HepG2 (cell line): ENCODE results near the gene ZNRF3. TPM values are rescaled to one million over a fixed set of nuclear protein-coding genes. Genes with fewer than 3 reads are reported as not detected.

Experiments
- ATAC-seq: fragments of 200-7000 bp; cut with Tn5 transposase; 3 replicates; pipeline ENCODE4 v1.9.1; 2020; ENCODE audit warnings: mild to moderate bottlenecking, moderate library complexity
- BruUV-seq: library from RNA; stranded (reverse); fragments of 400-500 nt; replicated peaks from 2 replicates; lab custom pipeline; 2021; lab: Mats Ljungman, UMichigan
- CTCF ChIA-PET: fragments of 300-600 bp; formaldehyde crosslinking; extraction: SDS; loops from one replicate; lab custom pipeline; 2021; ENCODE audit warnings: low total read pairs, inconsistent platforms, low intra/inter-chr PET ratio; lab: Yijun Ruan, JAX
- POLR2A ChIA-PET: fragments of 350-600 bp; sonication (Branson Sonifier 250); formaldehyde crosslinking; loops from one replicate; lab custom pipeline; 2020; ENCODE audit warnings: antibody characterized with exemption, inconsistent platforms; lab: Yijun Ruan, JAX
- DNase-seq: peaks from one replicate; pipeline ENCODE4 v3.0.0-alpha.2; 2015; ENCODE audit warnings: low spot score
- FAIRE-seq: peaks from 3 replicates; lab custom pipeline; 2011; peaks lifted over from hg19 to GRCh38; lab: Jason Lieb, UNC
- H2AFZ ChIP-seq: one replicate; pipeline ENCODE4 v1.6.1; 2011; ENCODE audit warnings: low read length, inconsistent platforms
- H3K27ac ChIP-seq: fragments of 300-600 bp; 3 replicates; pipeline ENCODE4 v1.8.0; 2011; ENCODE audit warnings: mixed run types, mild to moderate bottlenecking, mixed read lengths, low read length, inconsistent platforms; ENCODE audit not compliant: insufficient read depth; ENCODE audit errors: extremely low read length
- H3K27me3 ChIP-seq, 2 experiments: fragments of 200-600 bp in 1 of 2; 2 replicates in 1 of 2; 3 replicates in 1 of 2; pipeline versions ENCODE4 v1.6.0 to v1.8.0; 2011; ENCODE audit warnings: low read length in 2 of 2, mild to moderate bottlenecking in 2 of 2, moderate library complexity in 2 of 2, inconsistent platforms in 1 of 2; ENCODE audit not compliant: insufficient read depth in 2 of 2, control insufficient read depth in 1 of 2
- H3K36me3 ChIP-seq, 2 experiments: fragments of 200-600 bp in 1 of 2; replicated peaks in 1 of 2; 2 replicates in 1 of 2; 3 replicates in 1 of 2; pipeline versions ENCODE4 v1.5.1 to v1.8.0; 2011; ENCODE audit warnings: low read length in 2 of 2, inconsistent platforms in 1 of 2; ENCODE audit not compliant: insufficient read depth in 2 of 2, control insufficient read depth in 1 of 2
- H3K4me1 ChIP-seq: 2 replicates; pipeline ENCODE4 v1.5.1; 2012; ENCODE audit warnings: low read length, inconsistent platforms; ENCODE audit not compliant: insufficient read depth
- H3K4me2 ChIP-seq: 2 replicates; pipeline ENCODE4 v1.6.0; 2011; ENCODE audit warnings: low read depth, low read length, inconsistent platforms
- H3K4me3 ChIP-seq, 3 experiments: fragments of 200-600 bp in 1 of 3; sonication (generic), shearing (Covaris generic) in 1 of 3; replicated peaks in 1 of 3; 2 replicates each; pipeline ENCODE4 v1.5.1; 2011 to 2016; ENCODE audit warnings: low read length in 3 of 3, inconsistent platforms in 2 of 3, low read depth in 2 of 3, mild to moderate bottlenecking in 2 of 3, control low read depth in 1 of 3, mixed read lengths in 1 of 3; ENCODE audit not compliant: insufficient read depth in 1 of 3
- H3K79me2 ChIP-seq: one replicate; pipeline ENCODE4 v1.6.1; 2011; ENCODE audit warnings: low read length, inconsistent platforms; ENCODE audit not compliant: insufficient read depth
- H3K9ac ChIP-seq: 2 replicates; pipeline ENCODE4 v1.6.0; 2011; ENCODE audit warnings: mild to moderate bottlenecking, low read depth, low read length, inconsistent platforms; ENCODE audit not compliant: insufficient read depth
- H3K9me3 ChIP-seq: 2 replicates; pipeline ENCODE4 v1.5.1; 2012; ENCODE audit warnings: mild to moderate bottlenecking, low read length
- H4K20me1 ChIP-seq: 2 replicates; pipeline ENCODE4 v1.6.0; 2011; ENCODE audit warnings: inconsistent platforms, mild to moderate bottlenecking, low read length, moderate library complexity; ENCODE audit not compliant: insufficient read depth
- CENPT ChIP-seq: sonication (generic); formaldehyde crosslinking; IDR thresholded peaks from 2 replicates; pipeline ENCODE4 v1.8.0; 2022; ENCODE audit warnings: low read depth, mild to moderate bottlenecking, moderate library complexity, missing genetic modification reagents
- EED ChIP-seq: sonication (generic); formaldehyde crosslinking; IDR thresholded peaks from 2 replicates; pipeline ENCODE4 v1.5.0; 2020; ENCODE audit warnings: mild to moderate bottlenecking, missing genetic modification reagents
- EZH2 ChIP-seq: conservative IDR thresholded peaks from 2 replicates; pipeline ENCODE4 v1.6.1; 2012; ENCODE audit warnings: mild to moderate bottlenecking, low read depth, low read length, moderate library complexity
- HOXA3 ChIP-seq: sonication (generic); formaldehyde crosslinking; IDR thresholded peaks from 2 replicates; pipeline ENCODE4 v1.5.0; 2020; ENCODE audit warnings: missing genetic modification reagents
- HOXA5 ChIP-seq: sonication (generic); formaldehyde crosslinking; IDR thresholded peaks from 2 replicates; pipeline ENCODE4 v1.4.0; 2020; ENCODE audit warnings: missing genetic modification reagents
- NFRKB ChIP-seq: fragments of 450-650 bp; IDR thresholded peaks from 2 replicates; pipeline ENCODE4 v1.6.1; 2017
- NFYC ChIP-seq: IDR thresholded peaks from 2 replicates; pipeline ENCODE4 v1.6.1; 2016; ENCODE audit warnings: missing genetic modification reagents, missing compliant biosample characterization
- NR2F2 ChIP-seq: IDR thresholded peaks from 2 replicates; pipeline ENCODE4 v1.6.1; 2012; ENCODE audit warnings: low read depth, inconsistent platforms, borderline replicate concordance
- SMC3 ChIP-seq: IDR thresholded peaks from 2 replicates; pipeline ENCODE4 v1.6.1; 2011; ENCODE audit warnings: low read length, improper control_type of control experiment
- ZBTB49 ChIP-seq: sonication (generic); formaldehyde crosslinking; IDR thresholded peaks from 2 replicates; pipeline ENCODE4 v1.4.0; 2020; ENCODE audit warnings: missing genetic modification reagents, borderline replicate concordance
- ZFAT ChIP-seq: sonication (generic); formaldehyde crosslinking; conservative IDR thresholded peaks from 2 replicates; pipeline ENCODE4 v1.8.1; 2023; ENCODE audit warnings: missing genetic modification reagents, inconsistent platforms
- ZNF24 ChIP-seq: fragments of 450-650 bp; IDR thresholded peaks from 2 replicates; pipeline ENCODE4 v1.6.1; 2017; ENCODE audit warnings: antibody characterized with exemption, mild to moderate bottlenecking
- ZNF251 ChIP-seq: sonication (generic); formaldehyde crosslinking; IDR thresholded peaks from 2 replicates; pipeline ENCODE4 v1.9.0; 2021; ENCODE audit warnings: mild to moderate bottlenecking, missing genetic modification reagents
- ZNF281 ChIP-seq: sonication (generic); formaldehyde crosslinking; IDR thresholded peaks from 2 replicates; pipeline ENCODE4 v1.4.0; 2020; ENCODE audit warnings: missing genetic modification reagents, borderline replicate concordance
- ZNF292 ChIP-seq: sonication (generic); formaldehyde crosslinking; IDR thresholded peaks from 2 replicates; pipeline ENCODE4 v1.8.1; 2022; ENCODE audit warnings: mild to moderate bottlenecking, low read depth, missing genetic modification reagents, borderline replicate concordance
- ZNF484 ChIP-seq: sonication (generic); formaldehyde crosslinking; IDR thresholded peaks from 2 replicates; pipeline ENCODE4 v1.5.1; 2020; ENCODE audit warnings: mild to moderate bottlenecking, low read depth, missing genetic modification reagents, borderline replicate concordance
- ZNF549 ChIP-seq: sonication (generic); formaldehyde crosslinking; IDR thresholded peaks from 2 replicates; pipeline ENCODE4 v1.5.0; 2020; ENCODE audit warnings: missing genetic modification reagents
- ZNF652 ChIP-seq: IDR thresholded peaks from 2 replicates; pipeline ENCODE4 v1.6.1; 2016; ENCODE audit warnings: low read depth, borderline replicate concordance
- ZNF761 ChIP-seq: sonication (generic); formaldehyde crosslinking; conservative IDR thresholded peaks from 2 replicates; pipeline ENCODE4 v1.4.0; 2020; ENCODE audit warnings: mild to moderate bottlenecking, missing genetic modification reagents
- WGBS: methylation state at CpG from one replicate; pipeline ENCODE4 v1.1.6; 2017; ENCODE audit warnings: low lambda C conversion rate; 5-methylcytosine and 5-hydroxymethylcytosine counted together
- in situ Hi-C: cut with HindIII; loops from 2 replicates; pipeline ENCODE4 v1.10.0; 2017; ENCODE audit warnings: low pct_unique_long_range_greater_than_20kb; ENCODE audit not compliant: extremely low pct_ligation_motif_present
- intact Hi-C: fragments of 100-400 bp; cut with micrococcal nuclease; formaldehyde crosslinking; loops from one replicate; pipeline ENCODE4 v1.10.0; 2022; ENCODE audit not compliant: unreplicated experiment
- polyA plus RNA-seq, 8 experiments: library from polyadenylated mRNA; depleted of rRNA in 3 of 8; stranded (reverse) in 7 of 8; unstranded in 1 of 8; fragments of >200 nt; fragmentation: Illumina TruSeq in 4 of 8; extraction: Trizol in 4 of 8; gene quantifications; 2 replicates each; pipeline versions ENCODE4 v1.2.1 to v1.2.3, GENCODE V29; 2011 to 2016; ENCODE audit warnings: low read depth in 4 of 8, missing spikeins in 1 of 8, mixed read lengths in 1 of 8; ENCODE audit not compliant: insufficient read depth in 1 of 8
- total RNA-seq, 5 experiments: library from RNA; depleted of rRNA; stranded (reverse); fragments of >200 nt; fragmentation: Illumina TruSeq; extraction: Trizol; gene quantifications; 2 replicates each; pipeline ENCODE4 v1.2.3, GENCODE V29; 2016; ENCODE audit warnings: low read depth in 1 of 5
- TF ChIP-seq, protein P1 (sequence below): sonication (generic); formaldehyde crosslinking; IDR thresholded peaks from 2 replicates; pipeline ENCODE4 v1.9.0; 2021; ENCODE audit warnings: missing genetic modification reagents, mild to moderate bottlenecking, borderline replicate concordance

The ZNRF3 gene
- total and polyA plus RNA-seq, 2 of the 13 experiments (the other 11 are each of a cell fraction or from before 2014, with no cell fraction given) = 20.3 to 36.7 TPM

DNA sequence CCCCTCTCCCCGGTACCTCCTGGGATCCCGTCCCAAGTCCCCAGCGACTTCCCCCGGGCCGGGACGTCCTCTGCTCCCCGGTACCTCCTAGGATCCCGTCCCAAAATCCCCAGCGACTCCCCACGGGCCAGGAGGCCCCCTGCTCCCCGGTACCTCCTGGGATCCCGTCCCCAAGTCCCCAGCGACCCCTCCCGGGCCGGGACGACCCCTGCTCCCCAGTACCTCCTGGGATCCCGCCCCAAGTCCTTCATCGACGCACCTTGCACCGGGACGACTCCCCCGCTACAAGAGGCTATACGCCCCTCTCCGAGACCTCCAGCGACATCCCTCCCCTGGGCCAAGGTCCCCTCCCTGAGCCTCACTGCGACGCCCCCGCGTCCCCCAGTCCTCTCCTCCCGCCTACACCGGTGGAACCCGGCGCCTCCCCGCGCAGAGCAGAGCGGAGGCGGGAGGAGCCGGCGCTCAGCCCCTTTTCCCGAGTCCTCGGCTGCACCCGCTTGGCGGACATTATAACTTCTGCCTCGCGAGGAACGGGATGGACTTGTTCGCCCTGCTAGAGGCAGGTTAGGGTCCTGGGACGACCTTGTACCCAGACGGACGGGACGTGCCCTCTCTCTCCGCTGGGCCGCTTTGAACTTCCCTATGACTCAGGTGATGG lies 190.4 kb downstream of the ZNRF3 start:
- Histone ChIP-seq H3K9ac (peak overlapping the region; percentile 73), H3K4me1 (peaks cover 51% of the 10 kb centered on the region), H3K27me3 (no peaks in the 10 kb centered on the region), H3K36me3 (no peaks in the 10 kb centered on the region), H3K9me3 (no peaks in the 10 kb centered on the region), H3K4me3 (peak overlapping the region; percentile 67 to 84 (median 76)), H4K20me1 (0 out of 2 replicates have a peak, but pooled peaks cover 4% of the 10 kb centered on the region), H3K79me2 (no peaks in the 10 kb centered on the region), H3K27ac (no peak overlapping the region), H3K4me2 (peak overlapping the region; percentile 87), H2AFZ (no peak overlapping the region)
- no TSS peak for BruUV-seq
- in situ Hi-C loops = loop anchor here (5.0 kb wide), 1 partner anchor 79 kb away; no protein-coding TSS in a partner anchor
- DNase-seq = peak; percentile 54
- CTCF ChIA-PET = interaction anchor here (0.5 kb wide), 1 partner anchor 30 kb away, joined by 3 read pairs; no protein-coding TSS in a partner anchor
- 2% methylated on average over 28 of the region's 53 CpGs for WGBS
- ATAC-seq = peak; percentile 44
- intact Hi-C loops = loop anchor here (5.0 kb wide), 1 partner anchor 79 kb away; no protein-coding TSS in a partner anchor
- FAIRE-seq = no peak
- POLR2A ChIA-PET = interaction anchor here (1.2 to 1.8 kb wide), 2 partner anchors 22 to 23 kb away, joined by 4 to 5 read pairs; no protein-coding TSS in a partner anchor
- no peak for TF ChIP-seq NR2F2
- TF ChIP-seq SMC3 = no peak
- no peak for TF ChIP-seq ZNF292 (CRISPR knock-in tag)
- TF ChIP-seq ZNF549 (CRISPR knock-in tag) = no peak
- TF ChIP-seq ZFAT (CRISPR knock-in tag) = no peak
- TF ChIP-seq ZNF652 (CRISPR knock-in tag) = no peak
- TF ChIP-seq, protein P1, sequence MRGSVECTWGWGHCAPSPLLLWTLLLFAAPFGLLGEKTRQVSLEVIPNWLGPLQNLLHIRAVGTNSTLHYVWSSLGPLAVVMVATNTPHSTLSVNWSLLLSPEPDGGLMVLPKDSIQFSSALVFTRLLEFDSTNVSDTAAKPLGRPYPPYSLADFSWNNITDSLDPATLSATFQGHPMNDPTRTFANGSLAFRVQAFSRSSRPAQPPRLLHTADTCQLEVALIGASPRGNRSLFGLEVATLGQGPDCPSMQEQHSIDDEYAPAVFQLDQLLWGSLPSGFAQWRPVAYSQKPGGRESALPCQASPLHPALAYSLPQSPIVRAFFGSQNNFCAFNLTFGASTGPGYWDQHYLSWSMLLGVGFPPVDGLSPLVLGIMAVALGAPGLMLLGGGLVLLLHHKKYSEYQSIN = no peak
- no peak for TF ChIP-seq ZNF761
- TF ChIP-seq ZBTB49 (CRISPR knock-in tag) = no peak
- TF ChIP-seq ZNF24 = no peak
- 0 out of 2 replicates have a peak, but pooled peaks have one; percentile 26 for TF ChIP-seq HOXA3 (CRISPR knock-in tag)
- no peak for TF ChIP-seq ZNF484
- TF ChIP-seq ZNF251 = no peak
- TF ChIP-seq EZH2 = no peak
- no peak for TF ChIP-seq NFRKB
- no peak for TF ChIP-seq HOXA5 (CRISPR knock-in tag)
- no peak for TF ChIP-seq EED
- no peak for TF ChIP-seq ZNF281 (CRISPR knock-in tag)
- TF ChIP-seq NFYC (CRISPR knock-in tag) = no peak
- no peak for TF ChIP-seq CENPT (CRISPR knock-in tag)
